Lower leg skin (tissue), 4 donors: ENCODE measurements around the gene PCNX1. TPM values are rescaled to one million over a fixed set of nuclear protein-coding genes. Genes with fewer than 3 reads are reported as not detected.

Experiments used
- DNase-seq, 2 donors: peaks; one replicate each; pipeline ENCODE4 v3.0.0-alpha.2; 2019; ENCODE audit warnings: low spot score in 2 of 2
- H3K4me3 ChIP-seq: fragments of 200-600 bp; sonication (generic); 2 replicates; pipeline ENCODE4 v1.5.1; 2017; ENCODE audit warnings: mild to moderate bottlenecking, low read depth; ENCODE audit not compliant: poor library complexity, severe bottlenecking
- POLR2A ChIP-seq, 2 donors: fragments of 450-650 bp; IDR thresholded peaks; one replicate each; pipeline ENCODE4 v1.6.1; 2016 to 2017; ENCODE audit warnings: antibody characterized with exemption in 2 of 2, mild to moderate bottlenecking in 1 of 2, moderate library complexity in 1 of 2
- WGBS, 2 donors: methylation state at CpG; one replicate each; pipeline ENCODE4 v1.1.5; 2018; 5-methylcytosine and 5-hydroxymethylcytosine counted together
- intact Hi-C: fragments of 100-400 bp; cut with DNase I; formaldehyde crosslinking; loops from one replicate; pipeline ENCODE4 v1.15.0; 2023; ENCODE audit warnings: low total_unique reads
- total RNA-seq, 4 donors: library from RNA; depleted of rRNA; stranded (reverse); fragments of >200 nt; gene quantifications; one replicate each; pipeline ENCODE4 v1.1.0, GENCODE V29; 2016
- TF ChIP-seq, protein P1 (sequence below), 3 donors: fragments of 450-650 bp; IDR thresholded peaks; one replicate each; pipeline ENCODE4 v1.5.1; 2016; ENCODE audit warnings: antibody characterized with exemption in 3 of 3, mild to moderate bottlenecking in 3 of 3, moderate library complexity in 2 of 3

PCNX1 gene
- total RNA-seq, 4 donors from 2014 or later = 14.7 to 29.4 (median 25.6) TPM

DNA sequence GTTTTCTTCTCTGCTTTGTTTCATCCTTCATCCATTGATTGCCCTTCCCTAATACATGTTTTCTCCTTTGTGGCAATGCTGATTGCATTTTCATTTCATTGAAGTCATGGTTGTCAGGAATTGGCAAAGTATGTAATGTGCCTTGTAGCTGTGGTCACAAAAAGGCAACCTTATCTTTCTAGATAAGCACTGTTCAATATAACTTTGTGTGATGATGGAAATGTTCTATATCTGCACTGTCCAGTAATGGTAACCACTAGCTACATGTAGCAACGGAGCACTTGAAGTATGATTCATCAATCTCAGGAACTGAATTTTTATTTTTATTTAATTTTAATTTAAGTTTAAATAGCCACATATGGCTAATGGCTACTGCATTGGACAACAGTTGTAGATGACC is 79.8 kb downstream of the PCNX1 start:
- WGBS, 2 donors = 84 to 93% methylated on average over 1 of the region's 1 CpG
- no peak for TF ChIP-seq POLR2A (IDR thresholded peaks at IDR 0.05)
- TF ChIP-seq, protein P1, sequence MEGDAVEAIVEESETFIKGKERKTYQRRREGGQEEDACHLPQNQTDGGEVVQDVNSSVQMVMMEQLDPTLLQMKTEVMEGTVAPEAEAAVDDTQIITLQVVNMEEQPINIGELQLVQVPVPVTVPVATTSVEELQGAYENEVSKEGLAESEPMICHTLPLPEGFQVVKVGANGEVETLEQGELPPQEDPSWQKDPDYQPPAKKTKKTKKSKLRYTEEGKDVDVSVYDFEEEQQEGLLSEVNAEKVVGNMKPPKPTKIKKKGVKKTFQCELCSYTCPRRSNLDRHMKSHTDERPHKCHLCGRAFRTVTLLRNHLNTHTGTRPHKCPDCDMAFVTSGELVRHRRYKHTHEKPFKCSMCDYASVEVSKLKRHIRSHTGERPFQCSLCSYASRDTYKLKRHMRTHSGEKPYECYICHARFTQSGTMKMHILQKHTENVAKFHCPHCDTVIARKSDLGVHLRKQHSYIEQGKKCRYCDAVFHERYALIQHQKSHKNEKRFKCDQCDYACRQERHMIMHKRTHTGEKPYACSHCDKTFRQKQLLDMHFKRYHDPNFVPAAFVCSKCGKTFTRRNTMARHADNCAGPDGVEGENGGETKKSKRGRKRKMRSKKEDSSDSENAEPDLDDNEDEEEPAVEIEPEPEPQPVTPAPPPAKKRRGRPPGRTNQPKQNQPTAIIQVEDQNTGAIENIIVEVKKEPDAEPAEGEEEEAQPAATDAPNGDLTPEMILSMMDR (IDR thresholded peaks at IDR 0.05) = no peak
- intact Hi-C loops = no loop called here
- H3K4me3 ChIP-seq = no peak overlapping the region
- no peak for DNase-seq

GRCh38 chr14:70988452-70988851 is 81.2 kb downstream of the PCNX1 start:
- TF ChIP-seq POLR2A (IDR thresholded peaks at IDR 0.05) = no peak
- TF ChIP-seq, protein P1 (IDR thresholded peaks at IDR 0.05) = no peak
- H3K4me3 ChIP-seq = no peak overlapping the region
- no peak for DNase-seq
- 94% methylated on average over 10 of the region's 10 CpGs for WGBS, 2 donors
- intact Hi-C loops = no loop called here

DNA sequence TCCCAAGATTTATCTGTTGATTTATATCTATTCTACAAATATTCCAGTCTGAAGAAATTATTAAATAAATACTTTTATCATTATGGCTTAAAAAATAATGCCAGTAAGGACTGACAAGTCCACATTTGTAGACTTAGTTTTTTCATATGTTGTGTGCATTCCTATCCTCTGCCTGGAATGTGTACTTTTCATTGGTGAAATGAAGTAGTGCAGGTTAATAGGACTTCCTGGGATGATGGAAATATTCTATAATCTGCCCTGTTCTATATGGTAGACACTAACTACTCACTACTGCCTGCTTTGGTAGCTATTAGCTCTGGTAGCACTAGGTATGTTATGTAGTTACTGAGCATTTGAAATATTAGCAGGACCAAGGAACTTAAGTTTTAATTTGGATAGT is 86.7 kb downstream of the PCNX1 start:
- DNase-seq = no peak
- TF ChIP-seq, protein P1 (IDR thresholded peaks at IDR 0.05) = no peak
- TF ChIP-seq POLR2A (IDR thresholded peaks at IDR 0.05) = no peak
- H3K4me3 ChIP-seq = no peak overlapping the region
- intact Hi-C loops = no loop called here

- intact Hi-C loops = no loop called here
- H3K4me3 ChIP-seq = no peak overlapping the region
- no peak for DNase-seq
- TF ChIP-seq POLR2A (IDR thresholded peaks at IDR 0.05) = no peak
- TF ChIP-seq, protein P1 (IDR thresholded peaks at IDR 0.05) = no peak
- whole genome bisulfite sequencing, 2 donors = 94 to 95% methylated on average over 1 of the region's 1 CpG
Measured at GRCh38 chr14:70995211-70995610, 88.0 kb downstream of the PCNX1 start.

DNA sequence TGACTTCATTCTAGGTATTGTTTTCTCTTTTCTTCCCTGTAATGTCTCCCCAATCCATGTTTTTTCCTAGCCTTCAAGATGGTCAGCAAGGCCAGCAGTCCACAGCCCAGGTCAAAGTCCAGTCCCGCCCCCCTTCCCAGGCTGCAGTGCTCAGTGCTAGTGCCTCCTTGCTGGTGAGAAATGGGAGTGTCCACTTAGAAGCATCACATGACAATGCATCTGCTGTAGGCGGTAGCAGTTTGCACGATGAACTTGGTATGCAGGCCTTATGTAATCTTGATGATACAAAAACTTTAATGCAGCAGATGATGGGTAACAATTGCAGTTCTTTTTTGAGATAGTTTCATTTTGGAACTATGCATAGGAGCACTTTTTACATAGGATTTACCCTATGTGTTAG is 88.4 kb downstream of the PCNX1 start:
- 73 to 80% methylated on average over 3 of the region's 3 CpGs for WGBS, 2 donors
- intact Hi-C loops = no loop called here
- no peak overlapping the region for H3K4me3 ChIP-seq
- no peak for TF ChIP-seq POLR2A (IDR thresholded peaks at IDR 0.05)
- TF ChIP-seq, protein P1 (IDR thresholded peaks at IDR 0.05) = no peak
- no peak for DNase-seq

- no peak for DNase-seq
- intact Hi-C loops = no loop called here
- TF ChIP-seq, protein P1 (IDR thresholded peaks at IDR 0.05) = no peak
- no peak for TF ChIP-seq POLR2A (IDR thresholded peaks at IDR 0.05)
- WGBS, 2 donors = 88 to 90% methylated on average over 1 of the region's 1 CpG
- no peak overlapping the region for H3K4me3 ChIP-seq
Measured at GRCh38 chr14:70999117-70999516, 91.9 kb downstream of the PCNX1 start.
